Measurements from ENCODE around the gene SEPTIN2. TPM values are rescaled to one million over a fixed set of nuclear protein-coding genes. Genes with fewer than 3 reads are reported as not detected.
A peak's percentile ranks its signal among the peaks of the same experiment; 100 is the strongest.
"Not testable (repeated sequence)": the region's sequence is repeated elsewhere in the genome, so short reads cannot be mapped to it uniquely, and the experiment has no call there.

SEPTIN2 gene
- total RNA-seq, 3 donors from 2014 or later, result 298 to 321 (median 299) TPM

DNA sequence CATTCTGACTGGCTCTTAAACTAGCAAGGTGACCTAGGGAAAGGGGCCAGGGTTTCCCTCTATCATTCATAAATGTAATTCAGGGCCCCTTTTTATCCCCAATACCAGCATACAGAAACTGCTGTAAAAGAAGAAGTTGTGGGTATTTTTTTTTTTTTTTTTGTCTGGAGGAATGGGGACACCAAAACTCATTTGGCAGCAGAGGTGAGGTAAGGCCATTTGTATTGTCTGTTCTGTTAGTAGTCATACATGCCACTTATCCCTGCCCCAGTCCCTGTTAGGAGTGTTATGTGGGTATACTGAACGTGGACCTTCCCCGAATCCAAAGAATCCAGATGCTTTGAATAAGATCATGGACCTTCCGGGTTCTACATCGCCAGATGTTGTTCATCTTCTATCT lies 1.7 kb downstream of the SEPTIN2 start:
- peak overlapping the region; percentile 96 to 99 for H3K27ac ChIP-seq
- TF ChIP-seq POLR2A (IDR thresholded peaks at IDR 0.05) (no peak), POLR2AphosphoS5 (IDR thresholded peaks at IDR 0.05) (no peak)
- TF ChIP-seq, protein P1, sequence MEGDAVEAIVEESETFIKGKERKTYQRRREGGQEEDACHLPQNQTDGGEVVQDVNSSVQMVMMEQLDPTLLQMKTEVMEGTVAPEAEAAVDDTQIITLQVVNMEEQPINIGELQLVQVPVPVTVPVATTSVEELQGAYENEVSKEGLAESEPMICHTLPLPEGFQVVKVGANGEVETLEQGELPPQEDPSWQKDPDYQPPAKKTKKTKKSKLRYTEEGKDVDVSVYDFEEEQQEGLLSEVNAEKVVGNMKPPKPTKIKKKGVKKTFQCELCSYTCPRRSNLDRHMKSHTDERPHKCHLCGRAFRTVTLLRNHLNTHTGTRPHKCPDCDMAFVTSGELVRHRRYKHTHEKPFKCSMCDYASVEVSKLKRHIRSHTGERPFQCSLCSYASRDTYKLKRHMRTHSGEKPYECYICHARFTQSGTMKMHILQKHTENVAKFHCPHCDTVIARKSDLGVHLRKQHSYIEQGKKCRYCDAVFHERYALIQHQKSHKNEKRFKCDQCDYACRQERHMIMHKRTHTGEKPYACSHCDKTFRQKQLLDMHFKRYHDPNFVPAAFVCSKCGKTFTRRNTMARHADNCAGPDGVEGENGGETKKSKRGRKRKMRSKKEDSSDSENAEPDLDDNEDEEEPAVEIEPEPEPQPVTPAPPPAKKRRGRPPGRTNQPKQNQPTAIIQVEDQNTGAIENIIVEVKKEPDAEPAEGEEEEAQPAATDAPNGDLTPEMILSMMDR (IDR thresholded peaks at IDR 0.05), result no peak

DNA sequence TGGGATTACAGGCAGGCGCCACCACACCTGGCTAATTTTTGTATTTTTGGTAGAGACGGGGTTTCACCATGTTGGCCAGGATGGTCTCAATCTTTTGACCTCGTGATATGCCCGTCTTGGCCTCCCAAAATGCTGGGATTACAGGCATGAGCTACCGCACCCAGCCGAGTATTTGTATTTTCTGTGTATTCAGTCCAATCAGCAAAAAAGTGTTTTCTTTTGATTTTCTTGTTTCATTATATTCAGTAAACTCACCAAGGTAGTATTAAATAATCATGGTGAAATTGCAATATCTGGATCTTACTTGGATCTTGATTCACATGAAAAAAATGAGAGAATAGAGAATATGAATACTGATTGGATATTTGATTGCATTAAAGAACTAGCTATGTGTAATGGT lies 3.1 kb downstream of the SEPTIN2 start:
- H3K4me3 ChIP-seq; intact Hi-C loops (cut with DNase I; ENCODE audit: low total_unique reads); H3K27ac ChIP-seq; DNase-seq (ENCODE audit: low spot score in 2 of 2); H3K27me3 ChIP-seq; H3K9me3 ChIP-seq; H3K36me3 ChIP-seq: not testable (repeated sequence)
- peaks cover 0 to 18% of the 10 kb centered on the region in 2 donors for H3K4me1 ChIP-seq

More for the DNA sequence above, 1.7 kb downstream of the SEPTIN2 start:
- intact Hi-C loops (cut with DNase I; ENCODE audit: low total_unique reads), result no loop called here
- Histone ChIP-seq H3K27me3 (no peaks in the 10 kb centered on the region), H3K36me3 (no peaks in the 10 kb centered on the region), H3K4me1 (peaks cover 0 to 18% of the 10 kb centered on the region in 2 donors), H3K4me3 (peak overlapping the region; percentile 63 to 90 (median 86)), H3K9me3 (no peaks in the 10 kb centered on the region)
- DNase-seq (ENCODE audit: low spot score in 2 of 2), result no peak

DNA sequence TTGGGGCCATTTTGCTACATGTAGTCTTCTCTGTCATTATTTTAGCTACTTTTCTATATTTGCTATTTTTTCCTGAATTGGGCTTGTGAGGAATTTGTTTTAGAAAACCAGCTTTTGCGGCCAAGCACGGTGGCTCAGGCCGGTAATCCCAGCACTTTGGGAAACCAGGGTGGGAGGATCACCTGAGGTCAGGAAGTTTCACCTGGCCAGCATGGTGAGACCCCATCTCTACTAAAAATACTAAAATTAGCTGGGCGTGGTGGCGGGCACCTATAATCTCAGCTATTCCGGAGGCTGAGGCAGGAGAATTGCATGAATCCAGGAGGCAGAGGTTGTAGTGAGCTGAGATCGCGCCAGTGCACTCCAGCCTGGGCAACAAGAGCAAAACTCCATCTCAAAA lies 4.7 kb downstream of the SEPTIN2 start:
- Histone ChIP-seq H3K27ac (no peak overlapping the region), H3K4me3 (no peak overlapping the region), H3K36me3 (no peaks in the 10 kb centered on the region), H3K27me3 (no peaks in the 10 kb centered on the region), H3K9me3 (no peaks in the 10 kb centered on the region), H3K4me1 (peaks cover 0 to 12% of the 10 kb centered on the region in 2 donors)
- TF ChIP-seq, protein P1 (IDR thresholded peaks at IDR 0.05), result no peak
- TF ChIP-seq POLR2A (IDR thresholded peaks at IDR 0.05) (no peak), POLR2AphosphoS5 (IDR thresholded peaks at IDR 0.05) (no peak)
- DNase-seq (ENCODE audit: low spot score in 2 of 2), result no peak
- intact Hi-C loops (cut with DNase I; ENCODE audit: low total_unique reads), result no loop called here

DNA sequence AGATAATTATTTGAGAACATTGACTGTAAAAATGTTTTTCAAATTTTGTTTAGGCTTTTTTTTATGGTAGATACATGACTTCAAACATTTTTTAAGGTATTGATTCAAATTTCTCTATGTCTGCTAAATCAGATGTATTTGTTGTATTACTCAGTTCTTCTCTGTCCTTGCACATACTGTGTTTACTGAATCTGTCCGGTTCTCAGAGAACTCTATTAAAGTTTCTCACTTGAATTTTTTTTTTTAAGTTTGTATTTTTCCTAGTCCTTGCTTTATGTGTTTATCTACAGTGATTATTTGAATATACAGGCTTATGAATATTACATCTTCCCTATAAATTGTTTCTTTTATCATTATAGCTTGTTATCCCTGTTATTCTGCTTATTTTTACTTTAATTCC lies 5.3 kb downstream of the SEPTIN2 start:
- TF ChIP-seq POLR2A (IDR thresholded peaks at IDR 0.05) (no peak), POLR2AphosphoS5 (IDR thresholded peaks at IDR 0.05) (no peak)
- TF ChIP-seq, protein P1 (IDR thresholded peaks at IDR 0.05), result no peak
- H3K36me3 ChIP-seq, result no peaks in the 10 kb centered on the region
- H3K4me1 ChIP-seq, result peaks cover 0 to 12% of the 10 kb centered on the region in 2 donors

DNA sequence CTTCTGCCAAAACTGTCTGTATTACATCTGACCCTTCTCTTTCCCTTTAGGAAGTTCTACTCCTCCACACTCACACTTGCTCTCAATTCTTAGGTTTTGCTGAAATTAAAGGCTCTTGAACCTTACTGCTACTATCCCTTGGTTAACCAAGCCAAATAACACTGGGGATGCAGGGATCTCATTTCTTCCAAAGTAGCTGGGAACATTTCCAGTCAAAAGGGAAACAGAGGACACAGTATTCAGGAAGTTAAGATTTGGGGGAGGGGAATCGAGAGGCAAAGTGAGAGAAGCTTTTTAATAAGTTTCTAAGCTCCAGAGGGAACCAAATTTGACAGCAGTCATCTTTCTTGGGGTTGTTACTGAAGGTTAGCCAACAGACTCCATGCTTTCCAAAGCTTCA lies 6.2 kb downstream of the SEPTIN2 start:
- Histone ChIP-seq H3K27me3 (no peaks in the 10 kb centered on the region), H3K36me3 (no peaks in the 10 kb centered on the region), H3K9me3 (no peaks in the 10 kb centered on the region), H3K27ac (no peak overlapping the region), H3K4me3 (no peak overlapping the region), H3K4me1 (peaks cover 0 to 12% of the 10 kb centered on the region in 2 donors)
- no peak for DNase-seq (ENCODE audit: low spot score in 2 of 2)
- intact Hi-C loops (cut with DNase I; ENCODE audit: low total_unique reads), result no loop called here
- no peak for TF ChIP-seq POLR2AphosphoS5 (IDR thresholded peaks at IDR 0.05)
- TF ChIP-seq, protein P1 (IDR thresholded peaks at IDR 0.05), result no peak
- no peak for TF ChIP-seq POLR2A (IDR thresholded peaks at IDR 0.05)

More for the DNA sequence above, 5.3 kb downstream of the SEPTIN2 start:
- Histone ChIP-seq H3K27ac (no peak overlapping the region), H3K9me3 (no peaks in the 10 kb centered on the region), H3K27me3 (no peaks in the 10 kb centered on the region), H3K4me3 (no peak overlapping the region)
- no peak for DNase-seq (ENCODE audit: low spot score in 2 of 2)
- intact Hi-C loops (cut with DNase I; ENCODE audit: low total_unique reads), result no loop called here

DNA sequence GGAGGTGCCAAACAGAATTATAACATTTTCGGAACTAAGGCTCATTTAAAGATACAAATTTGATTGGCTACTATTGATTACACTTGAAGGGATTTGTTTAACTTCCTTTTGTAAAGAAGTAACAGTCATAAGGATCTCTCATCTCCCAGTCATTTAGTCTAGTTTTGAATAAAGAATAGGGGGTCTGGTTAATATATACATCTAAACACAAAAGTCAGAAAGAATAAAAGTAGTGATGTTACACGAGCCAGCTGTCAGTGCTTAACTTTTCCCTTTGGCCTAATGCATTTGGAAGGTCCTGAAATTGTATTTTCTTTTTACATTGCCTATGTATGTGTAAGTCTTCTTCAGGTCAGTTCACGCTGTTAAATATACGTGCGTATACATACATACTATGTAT lies 8.1 kb downstream of the SEPTIN2 start:
- TF ChIP-seq POLR2A (IDR thresholded peaks at IDR 0.05) (no peak), POLR2AphosphoS5 (IDR thresholded peaks at IDR 0.05) (no peak)
- TF ChIP-seq, protein P1 (IDR thresholded peaks at IDR 0.05), result no peak
- no peaks in the 10 kb centered on the region for H3K36me3 ChIP-seq
- H3K9me3 ChIP-seq, result no peaks in the 10 kb centered on the region
- no peaks in the 10 kb centered on the region for H3K27me3 ChIP-seq
- intact Hi-C loops (cut with DNase I; ENCODE audit: low total_unique reads), result no loop called here
- H3K4me1 ChIP-seq, result peaks cover 0 to 7% of the 10 kb centered on the region in 2 donors
- no peak for DNase-seq (ENCODE audit: low spot score in 2 of 2)
- H3K27ac ChIP-seq, result no peak overlapping the region
- H3K4me3 ChIP-seq, result no peak overlapping the region

All from breast epithelium (tissue), 4 donors.